Right lobe of liver (tissue), 6 donors: Measurements from ENCODE around the gene NUP153. TPM values are rescaled to one million over a fixed set of nuclear protein-coding genes. Genes with fewer than 3 reads are reported as not detected.
"Not testable (repeated sequence)": the region's sequence is repeated elsewhere in the genome, so short reads cannot be mapped to it uniquely, and the experiment has no call there.

Source experiments
- ATAC-seq, 4 donors: fragments of 200-7000 bp; cut with Tn5 transposase; one replicate each; pipeline ENCODE4 v1.9.1; 2020; ENCODE audit warnings: mild to moderate bottlenecking in 4 of 4, moderate library complexity in 4 of 4
- DNase-seq, 3 donors: peaks; one replicate each; pipeline ENCODE4 v3.0.0-alpha.2; 2020
- H3K27ac ChIP-seq, 3 donors: fragments of 200-600 bp; one replicate each; pipeline ENCODE4 v1.8.0; 2022
- H3K27me3 ChIP-seq, 2 donors: fragments of 200-600 bp; one replicate each; pipeline ENCODE4 v1.8.0; 2022
- H3K36me3 ChIP-seq, 4 donors: fragments of 200-600 bp; sonication (generic) in 1 of 4; one replicate each; pipeline versions ENCODE4 v1.5.1 to v1.8.0; 2017 to 2022; ENCODE audit warnings: control low read depth in 1 of 4
- H3K4me1 ChIP-seq, 4 donors: fragments of 200-600 bp; sonication (generic) in 1 of 4; one replicate each; pipeline versions ENCODE4 v1.5.1 to v1.8.0; 2017 to 2022; ENCODE audit warnings: control low read depth in 1 of 4
- H3K4me3 ChIP-seq, 3 donors: fragments of 200-600 bp; one replicate each; pipeline ENCODE4 v1.8.0; 2022
- H3K9me3 ChIP-seq, 4 donors: fragments of 200-600 bp; sonication (generic) in 1 of 4; one replicate each; pipeline versions ENCODE4 v1.5.1 to v1.8.0; 2017 to 2022; ENCODE audit warnings: control low read depth in 1 of 4
- POLR2A ChIP-seq: fragments of 450-650 bp; IDR thresholded peaks from one replicate; pipeline ENCODE4 v1.6.1; 2017; ENCODE audit warnings: antibody characterized with exemption, mild to moderate bottlenecking
- WGBS: methylation state at CpG from one replicate; pipeline ENCODE4 v1.1.6; 2018; ENCODE audit warnings: low coverage, low lambda C conversion rate; ENCODE audit not compliant: insufficient coverage; ENCODE audit errors: missing lambda C conversion rate; 5-methylcytosine and 5-hydroxymethylcytosine counted together
- intact Hi-C, 2 donors: fragments of 100-400 bp; cut with DNase I; formaldehyde crosslinking; loops; one replicate each; pipeline versions ENCODE4 v1.11.2 to v1.14.1; 2022
- total RNA-seq, 6 experiments: library from RNA; depleted of rRNA in 2 of 6; stranded (reverse); fragments of >200 nt in 2 of 6; fragmentation: NEBNext Ultra II Directional in 3 of 6; extraction: Animal tissue kit (Norgen Biotek cat#: 25700) in 3 of 6; gene quantifications; one replicate each; pipeline versions ENCODE4 v1.1.0 to v1.2.4, GENCODE V29; 2016 to 2023
- TF ChIP-seq, protein P1 (sequence below), 4 donors: fragments of 200-600 bp in 3 of 4; fragments of 450-650 bp in 1 of 4; IDR thresholded peaks; one replicate each; pipeline versions ENCODE4 v1.5.1 to v1.8.0; 2016 to 2022; ENCODE audit warnings: antibody characterized with exemption in 4 of 4, mild to moderate bottlenecking in 2 of 4
- donor health status: DM: no; HTN: yes; CAD: no.
- donor health status: DM: no; HTN: no; CAD: no.
- donor health status: DM: no; HTN: no; CAD: no.
- donor health status: DM: no; HTN: yes; CAD: no.
- donor health status: DM: no; HTN: yes; CAD: no.

Gene NUP153
- total RNA-seq, 6 experiments from 2014 or later = 14.6 to 20.8 (median 19.0) TPM

DNA sequence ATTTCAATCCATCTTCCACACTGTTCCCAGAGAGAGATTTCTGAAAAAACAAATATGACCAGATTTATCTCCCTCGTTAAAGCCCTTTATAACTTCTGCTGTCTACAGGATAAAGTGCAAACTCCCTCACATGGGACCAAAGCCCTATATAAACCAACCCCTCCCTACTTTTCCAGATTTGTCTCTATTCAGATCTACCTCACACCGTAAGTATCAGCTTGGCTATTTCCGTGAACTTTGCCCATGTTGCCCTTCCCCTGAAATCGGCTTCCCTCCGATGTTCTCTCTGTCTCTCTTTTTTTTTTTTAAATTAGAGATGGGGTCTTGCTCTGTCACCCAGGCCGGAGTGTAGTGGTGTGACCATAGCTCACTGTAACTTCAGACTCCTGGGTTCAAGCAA, 118.7 kb downstream of the NUP153 start:
- intact Hi-C loops = loop anchor here in 1 of 2 donors (5.0 kb wide), 1 partner anchor 209 kb away; no protein-coding TSS in a partner anchor
- H3K9me3 ChIP-seq = no peaks in the 10 kb centered on the region
- peaks cover 0 to 13% (median 0%) of the 10 kb centered on the region in 4 donors for H3K4me1 ChIP-seq
- no peaks in the 10 kb centered on the region for H3K27me3 ChIP-seq
- H3K4me3 ChIP-seq = no peak overlapping the region
- ATAC-seq (no peak), DNase-seq (no peak)
- TF ChIP-seq, protein P1, sequence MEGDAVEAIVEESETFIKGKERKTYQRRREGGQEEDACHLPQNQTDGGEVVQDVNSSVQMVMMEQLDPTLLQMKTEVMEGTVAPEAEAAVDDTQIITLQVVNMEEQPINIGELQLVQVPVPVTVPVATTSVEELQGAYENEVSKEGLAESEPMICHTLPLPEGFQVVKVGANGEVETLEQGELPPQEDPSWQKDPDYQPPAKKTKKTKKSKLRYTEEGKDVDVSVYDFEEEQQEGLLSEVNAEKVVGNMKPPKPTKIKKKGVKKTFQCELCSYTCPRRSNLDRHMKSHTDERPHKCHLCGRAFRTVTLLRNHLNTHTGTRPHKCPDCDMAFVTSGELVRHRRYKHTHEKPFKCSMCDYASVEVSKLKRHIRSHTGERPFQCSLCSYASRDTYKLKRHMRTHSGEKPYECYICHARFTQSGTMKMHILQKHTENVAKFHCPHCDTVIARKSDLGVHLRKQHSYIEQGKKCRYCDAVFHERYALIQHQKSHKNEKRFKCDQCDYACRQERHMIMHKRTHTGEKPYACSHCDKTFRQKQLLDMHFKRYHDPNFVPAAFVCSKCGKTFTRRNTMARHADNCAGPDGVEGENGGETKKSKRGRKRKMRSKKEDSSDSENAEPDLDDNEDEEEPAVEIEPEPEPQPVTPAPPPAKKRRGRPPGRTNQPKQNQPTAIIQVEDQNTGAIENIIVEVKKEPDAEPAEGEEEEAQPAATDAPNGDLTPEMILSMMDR (IDR thresholded peaks at IDR 0.05) = no peak
- TF ChIP-seq POLR2A = no peak
- WGBS = 64% methylated on average over 6 of the region's 6 CpGs
- no peaks in the 10 kb centered on the region for H3K36me3 ChIP-seq
- no peak overlapping the region for H3K27ac ChIP-seq

DNA sequence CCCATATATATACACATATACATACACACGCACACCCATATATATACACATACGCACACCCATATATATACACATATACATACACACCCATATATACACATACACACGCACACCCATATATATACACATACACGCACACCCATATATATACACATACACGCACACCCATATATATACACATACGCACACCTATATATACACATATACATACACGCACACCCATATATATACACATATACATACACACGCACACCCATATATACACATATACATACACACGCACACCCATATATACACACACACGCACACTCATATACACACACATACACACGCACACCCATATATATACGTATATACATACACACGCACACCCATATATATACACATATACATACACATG, 120.1 kb downstream of the NUP153 start:
- H3K27me3 ChIP-seq, H3K36me3 ChIP-seq, H3K9me3 ChIP-seq, ATAC-seq, H3K27ac ChIP-seq, H3K4me3 ChIP-seq, DNase-seq: not testable (repeated sequence)
- intact Hi-C loops = loop anchor here in 1 of 2 donors (5.0 kb wide), 1 partner anchor 211 kb away; no protein-coding TSS in a partner anchor
- peaks cover 0 to 13% (median 0%) of the 10 kb centered on the region in 4 donors for H3K4me1 ChIP-seq
- 84% methylated on average over 13 of the region's 13 CpGs for WGBS

DNA sequence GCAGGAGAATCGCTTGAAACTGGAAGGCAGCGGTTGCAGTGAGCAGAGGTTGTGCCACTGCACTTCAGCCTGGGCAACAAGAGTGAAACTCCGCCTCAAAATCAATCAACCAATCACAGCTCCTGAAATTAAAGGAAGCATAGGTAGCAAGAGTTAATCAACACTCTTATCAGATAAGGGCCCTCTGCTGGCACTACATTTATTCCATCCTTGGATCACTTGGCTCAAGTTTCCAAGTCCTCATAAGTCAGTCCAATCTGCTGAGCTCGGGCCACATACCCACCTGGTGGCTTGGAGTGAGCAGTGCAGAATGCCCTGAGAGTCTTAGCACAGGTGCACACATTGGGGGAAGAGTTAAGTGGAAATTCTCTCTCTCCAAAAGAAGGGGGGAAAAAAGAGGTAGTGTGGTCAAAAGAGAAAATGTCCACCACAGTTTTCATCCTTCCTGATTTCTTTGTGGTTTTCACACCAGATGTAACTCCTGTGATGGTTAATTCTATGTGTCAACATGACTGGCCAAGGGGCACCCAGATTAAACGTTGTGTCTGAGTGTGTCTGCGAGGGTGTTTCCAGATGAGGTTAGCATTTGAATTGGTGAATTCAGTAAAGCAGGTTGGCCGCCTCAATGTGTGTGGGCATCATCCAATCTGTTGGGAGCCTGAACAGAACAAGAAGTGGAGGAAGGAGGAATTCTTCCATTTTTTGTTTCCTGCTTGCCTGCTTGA, 120.8 kb downstream of the NUP153 start:
- Histone ChIP-seq H3K27ac (no peak overlapping the region), H3K36me3 (no peaks in the 10 kb centered on the region), H3K4me3 (no peak overlapping the region), H3K4me1 (peaks cover 0 to 13% (median 0%) of the 10 kb centered on the region in 4 donors), H3K27me3 (no peaks in the 10 kb centered on the region), H3K9me3 (no peaks in the 10 kb centered on the region)
- TF ChIP-seq POLR2A = no peak
- TF ChIP-seq, protein P1 (IDR thresholded peaks at IDR 0.05) = peak; percentile 21 to 36 (median 34)
- DNase-seq = no peak
- ATAC-seq = peak; percentile 57 to 67 (median 60)
- intact Hi-C loops = loop anchor here in 1 of 2 donors (5.0 kb wide), 1 partner anchor 211 kb away; no protein-coding TSS in a partner anchor
- WGBS = 22% methylated on average over 5 of the region's 7 CpGs

DNA sequence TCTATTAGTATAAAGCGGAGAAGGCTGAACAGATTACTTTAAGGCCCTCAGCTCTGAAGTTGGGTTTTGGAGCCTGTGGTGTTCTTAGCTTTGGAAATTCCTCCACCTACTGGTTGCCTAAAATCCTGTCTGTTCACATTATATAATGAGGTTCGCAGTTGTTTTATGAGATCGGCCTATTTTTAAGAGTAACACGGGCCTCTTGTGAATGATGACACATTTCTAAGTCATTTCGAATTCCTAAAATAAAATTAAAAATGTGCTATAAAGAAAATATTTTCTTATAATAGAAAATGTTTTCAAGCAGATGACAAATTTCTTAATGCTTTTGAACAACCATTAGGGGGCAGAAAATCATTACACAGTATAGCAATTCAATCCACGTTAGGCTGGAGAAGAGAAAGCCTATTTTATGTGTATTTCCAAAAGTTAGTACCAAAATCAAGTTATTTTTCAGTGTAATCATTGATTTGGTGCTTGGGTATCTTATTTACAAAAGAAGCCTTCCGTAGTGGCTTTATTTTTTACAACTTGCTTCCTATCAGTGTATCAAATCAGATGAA, 122.4 kb downstream of the NUP153 start:
- H3K27ac ChIP-seq = peak overlapping the region in 2 of 3 donors; percentile 24 to 46
- H3K36me3 ChIP-seq = no peaks in the 10 kb centered on the region
- TF ChIP-seq POLR2A = no peak
- TF ChIP-seq, protein P1 (IDR thresholded peaks at IDR 0.05) = peak; percentile 81 to 93 (median 86)
- no peaks in the 10 kb centered on the region for H3K9me3 ChIP-seq
- peak overlapping the region in 1 of 3 donors; percentile 32 for H3K4me3 ChIP-seq
- peaks cover 0 to 13% (median 0%) of the 10 kb centered on the region in 4 donors for H3K4me1 ChIP-seq
- no peak for DNase-seq
- peak; percentile 82 to 91 (median 88) for ATAC-seq
- H3K27me3 ChIP-seq = no peaks in the 10 kb centered on the region
- WGBS = under 1% methylated on average over 7 of the region's 7 CpGs
- intact Hi-C loops = loop anchor here (5.0 kb wide), 2 partner anchors 307 to 427 kb away; no protein-coding TSS in a partner anchor

DNA sequence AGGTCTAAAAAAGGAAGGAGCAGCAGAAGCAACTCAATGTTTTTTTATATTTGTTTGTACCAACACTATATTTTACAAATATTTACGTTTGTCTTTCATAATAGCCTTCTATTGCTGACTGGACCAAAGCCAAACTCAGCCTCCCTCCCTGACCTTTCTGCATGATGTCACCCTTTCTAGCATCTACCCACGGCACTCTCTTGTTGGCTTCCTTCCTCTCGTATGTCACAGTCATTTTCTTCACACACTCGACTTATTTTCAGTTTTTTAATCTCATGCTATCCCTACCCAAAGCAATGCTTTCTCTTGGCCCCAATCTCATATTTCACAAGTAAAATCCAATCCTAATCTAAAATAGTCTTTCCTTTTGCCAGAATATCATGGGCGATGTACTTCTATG, 122.9 kb downstream of the NUP153 start:
- ATAC-seq = peak; percentile 8 to 51 (median 18)

DNA sequence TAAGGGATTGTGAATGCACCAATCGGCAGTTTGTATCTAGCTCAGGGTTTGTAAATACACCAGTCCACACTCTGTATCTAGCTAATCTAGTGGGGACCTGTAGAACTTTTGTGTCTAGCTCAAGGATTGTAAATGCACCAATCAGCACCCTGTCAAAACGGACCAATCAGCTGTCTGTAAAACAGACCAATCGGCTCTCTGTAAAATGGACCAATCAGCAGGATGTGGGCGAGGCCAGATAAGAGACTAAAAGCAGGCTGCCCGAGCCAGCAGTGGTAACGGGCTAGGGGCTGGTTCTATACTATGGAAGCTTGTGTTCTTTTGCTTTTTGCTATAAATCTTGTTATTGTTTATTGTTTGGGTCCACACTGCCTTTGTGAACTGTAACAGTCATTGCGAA, 125.4 kb downstream of the NUP153 start:
- not testable (repeated sequence) for DNase-seq, H3K9me3 ChIP-seq, H3K36me3 ChIP-seq, H3K4me3 ChIP-seq, ATAC-seq, H3K27ac ChIP-seq, H3K27me3 ChIP-seq
- intact Hi-C loops = loop anchor here (5.0 kb wide), 2 partner anchors 304 to 424 kb away; no protein-coding TSS in a partner anchor
- peaks cover 0 to 13% (median 0%) of the 10 kb centered on the region in 4 donors for H3K4me1 ChIP-seq
- WGBS = 95% methylated on average over 6 of the region's 7 CpGs

More for the DNA sequence above, 122.9 kb downstream of the NUP153 start:
- peaks cover 0 to 13% (median 0%) of the 10 kb centered on the region in 4 donors for H3K4me1 ChIP-seq
- H3K4me3 ChIP-seq = no peak overlapping the region
- intact Hi-C loops = loop anchor here (5.0 kb wide), 2 partner anchors 307 to 427 kb away; no protein-coding TSS in a partner anchor
- no peak for DNase-seq
- 8% methylated on average over 5 of the region's 5 CpGs for WGBS
- no peaks in the 10 kb centered on the region for H3K9me3 ChIP-seq
- no peaks in the 10 kb centered on the region for H3K36me3 ChIP-seq
- H3K27me3 ChIP-seq = no peaks in the 10 kb centered on the region
- no peak for TF ChIP-seq POLR2A
- TF ChIP-seq, protein P1 (IDR thresholded peaks at IDR 0.05) = no peak
- peak overlapping the region in 2 of 3 donors; percentile 24 to 46 for H3K27ac ChIP-seq
